Pons (tissue), 1 donor: ENCODE measurements around the gene CALCB.

Source experiments
- DNase-seq: peaks from one replicate; pipeline ENCODE4 v3.0.0-alpha.2; 2016; ENCODE audit warnings: low spot score

The CALCB gene

GRCh38 chr11:15118431-15118830 is 45.0 kb downstream of the CALCB start:
- no peak for DNase-seq

GRCh38 chr11:15119352-15119751 is 46.0 kb downstream of the CALCB start:
- no peak for DNase-seq

DNA sequence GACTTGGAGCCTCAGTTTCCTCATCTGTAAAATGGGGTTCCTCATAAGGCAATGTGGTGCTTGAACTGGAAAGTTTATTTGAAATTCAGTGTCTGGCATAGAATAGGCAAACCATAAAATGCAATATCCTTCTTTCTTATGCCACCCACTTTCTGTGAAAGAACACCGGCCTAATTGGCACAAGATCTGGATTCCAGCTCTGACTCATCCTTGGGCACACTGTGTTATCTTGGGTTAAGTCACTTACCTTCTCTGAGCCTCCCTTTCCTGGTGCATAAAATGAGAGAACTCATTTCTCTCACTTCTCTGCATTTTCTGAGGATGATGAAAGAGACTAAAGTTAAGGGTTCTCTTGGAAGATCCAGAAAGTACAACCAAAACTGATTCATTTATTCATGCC is 46.4 kb downstream of the CALCB start:
- no peak for DNase-seq

DNA sequence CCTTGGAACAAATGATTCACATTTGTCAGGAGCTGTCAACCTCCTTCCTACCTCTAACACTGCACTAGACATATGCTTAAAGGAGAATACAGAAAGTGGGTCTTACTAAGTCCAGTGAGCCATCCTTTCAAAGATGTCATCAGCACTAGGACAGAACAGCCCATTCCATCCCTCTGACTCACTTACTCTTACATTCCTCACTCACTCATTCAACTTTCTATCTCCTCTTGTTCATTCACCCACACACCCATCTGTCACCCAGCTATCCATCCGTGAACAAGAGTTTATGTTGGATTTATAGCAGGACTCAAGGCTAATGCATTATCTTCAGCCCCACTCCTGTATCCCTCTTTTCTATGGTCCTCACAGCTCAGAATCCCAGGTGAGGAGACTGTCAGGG is 50.5 kb downstream of the CALCB start:
- DNase-seq: no peak

DNA sequence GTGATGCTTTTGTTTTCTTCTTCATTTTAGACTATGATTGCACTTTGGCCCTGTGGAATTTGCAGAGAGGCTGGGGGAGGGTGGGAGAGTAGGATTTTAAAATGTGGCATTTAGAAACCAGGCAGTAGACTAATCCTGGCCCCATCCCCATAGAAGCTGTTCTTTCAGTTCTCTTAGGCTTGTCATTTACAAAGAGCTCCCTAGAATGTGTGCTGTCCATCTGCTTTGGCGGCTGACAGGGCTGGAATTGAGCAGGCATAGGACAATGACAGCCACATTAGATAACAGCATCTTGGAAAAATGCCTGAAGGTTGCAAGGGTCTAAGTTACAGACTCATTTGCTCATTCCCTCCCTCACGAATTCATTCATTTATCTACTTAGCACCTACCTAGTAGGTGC is 51.1 kb downstream of the CALCB start:
- no peak for DNase-seq

- no peak for DNase-seq
Measured at GRCh38 chr11:15127341-15127740, 53.9 kb downstream of the CALCB start.
